Erythroblast (primary cell): ENCODE measurements around the gene ADARB2.

Experiments
- GATA1 ChIP-seq: IDR thresholded peaks from 2 replicates; pipeline ENCODE4 v1.6.1; 2011; ENCODE audit warnings: low read depth, mild to moderate bottlenecking, control low read depth, low read length, moderate library complexity
- POLR2A ChIP-seq: IDR thresholded peaks from 2 replicates; pipeline ENCODE4 v1.6.1; 2011; ENCODE audit warnings: mild to moderate bottlenecking, low read length

GRCh38 chr10:1774796-1775195, 37.5 kb upstream of the ADARB2 start:
- TF ChIP-seq POLR2A, result no peak
- no peak for TF ChIP-seq GATA1
